GM21619 (cell line): Measurements from ENCODE around the gene RNU6-8.

Experiments
- ATAC-seq: cut with Tn5 transposase; IDR thresholded peaks from one replicate; pipeline ENCODE4 v1.9.1; 2021; ENCODE audit not compliant: unreplicated experiment

Gene RNU6-8

GRCh38 chr14:32166029-32166428 is 37.0 kb downstream of the RNU6-8 start:
- no peak for ATAC-seq
